GM18909 (cell line): ENCODE measurements around the gene CRYM.
"Not testable (repeated sequence)": the region's sequence is repeated elsewhere in the genome, so short reads cannot be mapped to it uniquely, and the experiment has no call there.

Source experiments
- ATAC-seq: cut with Tn5 transposase; IDR thresholded peaks from one replicate; pipeline ENCODE4 v1.9.1; 2021; ENCODE audit warnings: mild to moderate bottlenecking; ENCODE audit not compliant: unreplicated experiment, poor library complexity

The CRYM gene

GRCh38 chr16:21250072-21250923 lies 27.8 kb downstream of the CRYM start:
- no peak for ATAC-seq

- ATAC-seq, result not testable (repeated sequence)
Measured at GRCh38 chr16:21248179-21248578, 29.9 kb downstream of the CRYM start.

- no peak for ATAC-seq
Measured at GRCh38 chr16:21244518-21245215, 33.4 kb downstream of the CRYM start.

- no peak for ATAC-seq
Measured at GRCh38 chr16:21242756-21243155, 35.3 kb downstream of the CRYM start.

- no peak for ATAC-seq
Measured at GRCh38 chr16:21239646-21240045, 38.4 kb downstream of the CRYM start.

- ATAC-seq, result no peak
Measured at GRCh38 chr16:21236831-21237230, 41.3 kb downstream of the CRYM start.

GRCh38 chr16:21235199-21235585 lies 42.9 kb downstream of the CRYM start:
- ATAC-seq, result no peak

GRCh38 chr16:21233521-21234150 lies 44.5 kb downstream of the CRYM start, which contains the start of gene ANKS4B:
Gene ANKS4B (plus strand): TSS chr16:21233699. CDS start chr16:21233738, 39 bp downstream.
- no peak for ATAC-seq

GRCh38 chr16:21233045-21233520 lies 45.0 kb downstream of the CRYM start:
- ATAC-seq, result no peak

GRCh38 chr16:21228361-21228872 lies 49.7 kb downstream of the CRYM start:
- ATAC-seq, result no peak

GRCh38 chr16:21227866-21228265 lies 50.2 kb downstream of the CRYM start:
- no peak for ATAC-seq

- ATAC-seq, result no peak
Measured at GRCh38 chr16:21226749-21227148, 51.3 kb downstream of the CRYM start.

- ATAC-seq, result no peak
Measured at GRCh38 chr16:21224800-21225199, 53.3 kb downstream of the CRYM start.

GRCh38 chr16:21223787-21224186 lies 54.3 kb downstream of the CRYM start:
- no peak for ATAC-seq

GRCh38 chr16:21222495-21223337 lies 55.4 kb downstream of the CRYM start:
- no peak for ATAC-seq

GRCh38 chr16:21219551-21219950 lies 58.5 kb downstream of the CRYM start:
- ATAC-seq, result no peak

GRCh38 chr16:21218153-21218552 lies 59.9 kb downstream of the CRYM start:
- ATAC-seq, result no peak

GRCh38 chr16:21217121-21217520 lies 61.0 kb downstream of the CRYM start:
- no peak for ATAC-seq

GRCh38 chr16:21214086-21214485 lies 64.0 kb downstream of the CRYM start:
- no peak for ATAC-seq

GRCh38 chr16:21211486-21211885 lies 66.6 kb downstream of the CRYM start, which contains the start of gene ZP2:
Gene ZP2 (minus strand): TSS chr16:21211574. CDS start chr16:21211547, 27 bp downstream.
- ATAC-seq, result no peak
